Renal cortical epithelial cell (primary cell): ENCODE results near the gene PLEKHG1. TPM values are rescaled to one million over a fixed set of nuclear protein-coding genes. Genes with fewer than 3 reads are reported as not detected.
A peak's percentile ranks its signal among the peaks of the same experiment; 100 is the strongest.

Experiments used
- DNase-seq: peaks from one replicate; pipeline ENCODE4 v3.0.0-alpha.2; 2011; ENCODE audit warnings: low read depth
- total RNA-seq: library from RNA; depleted of rRNA; stranded (reverse); fragments of >200 nt; gene quantifications from 2 replicates; pipeline ENCODE4 v1.2.3, GENCODE V29; 2014

PLEKHG1 gene
- total RNA-seq, 1 donor from 2014 or later: 13.4 TPM

GRCh38 chr6:150639823-150640331, 40.2 kb downstream of the PLEKHG1 start:
- DNase-seq: no peak

- no peak for DNase-seq
These were observed 41.0 kb downstream of the PLEKHG1 start for GRCh38 chr6:150640556-150641209.

- peak; percentile 62 for DNase-seq
These were observed 41.9 kb downstream of the PLEKHG1 start for GRCh38 chr6:150641398-150642139.

- DNase-seq: no peak
These were observed 46.5 kb downstream of the PLEKHG1 start for GRCh38 chr6:150646228-150646627.

- no peak for DNase-seq
These were observed 47.4 kb downstream of the PLEKHG1 start for GRCh38 chr6:150647051-150647450.

Other genes with a start within 250 kb of the PLEKHG1 start
- gene IYD, start 230.9 kb upstream of the PLEKHG1 start, total RNA-seq: under 0.01 and 0.30 TPM in 2 replicates